HG03558 (cell line): ENCODE results near the gene EEF2K.
"Not testable (repeated sequence)": the region's sequence is repeated elsewhere in the genome, so short reads cannot be mapped to it uniquely, and the experiment has no call there.

Source experiments
- ATAC-seq: cut with Tn5 transposase; IDR thresholded peaks from one replicate; pipeline ENCODE4 v1.9.1; 2021; ENCODE audit warnings: moderate number of reproducible peaks; ENCODE audit not compliant: unreplicated experiment; ENCODE audit errors: extremely low read depth

EEF2K gene

GRCh38 chr16:22188595-22189442 lies 17.3 kb upstream of the EEF2K start:
- no peak for ATAC-seq

- no peak for ATAC-seq
Measured at GRCh38 chr16:22189473-22190080, 16.5 kb upstream of the EEF2K start.

- peak; percentile 31 for ATAC-seq
Measured at GRCh38 chr16:22190081-22190775, 15.8 kb upstream of the EEF2K start.

DNA sequence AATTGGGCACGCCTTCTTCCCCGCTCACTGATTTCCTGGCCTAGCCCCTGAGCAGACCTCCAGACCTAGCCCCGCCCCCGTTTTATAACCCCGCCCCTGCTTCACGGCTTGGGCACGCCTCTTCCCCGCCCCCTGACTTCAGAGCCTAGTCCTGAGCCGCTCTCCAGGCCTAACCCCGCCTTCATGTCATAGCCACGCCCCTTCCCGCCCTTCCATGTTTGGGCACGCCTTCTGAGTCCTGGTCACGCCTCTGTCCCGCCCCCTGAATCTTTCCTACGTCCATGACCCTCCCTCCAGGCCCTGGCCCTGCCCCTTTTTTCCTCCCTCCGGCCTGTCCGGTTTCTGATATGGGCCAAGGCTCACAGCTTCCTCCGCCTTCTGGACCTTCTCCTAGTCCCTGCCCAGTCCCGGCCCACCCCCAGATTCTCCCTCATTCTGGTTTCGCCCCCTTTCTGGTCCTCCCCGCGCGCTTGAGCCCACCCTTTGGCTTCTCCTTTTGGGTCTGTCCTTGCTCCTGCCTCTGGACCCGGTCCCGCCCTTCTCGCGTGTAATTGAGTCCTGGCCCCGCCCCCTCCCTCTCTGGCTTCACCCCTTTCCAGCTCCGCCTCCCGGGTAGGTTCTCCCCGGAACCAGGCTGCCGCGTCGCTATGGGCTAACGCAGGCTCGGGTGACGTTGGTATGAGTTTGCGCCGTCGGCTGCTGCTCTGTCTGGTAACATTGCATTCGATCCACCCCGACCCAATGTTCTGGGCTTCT lies 15.1 kb upstream of the EEF2K start:
- peak; percentile 20 for ATAC-seq

DNA sequence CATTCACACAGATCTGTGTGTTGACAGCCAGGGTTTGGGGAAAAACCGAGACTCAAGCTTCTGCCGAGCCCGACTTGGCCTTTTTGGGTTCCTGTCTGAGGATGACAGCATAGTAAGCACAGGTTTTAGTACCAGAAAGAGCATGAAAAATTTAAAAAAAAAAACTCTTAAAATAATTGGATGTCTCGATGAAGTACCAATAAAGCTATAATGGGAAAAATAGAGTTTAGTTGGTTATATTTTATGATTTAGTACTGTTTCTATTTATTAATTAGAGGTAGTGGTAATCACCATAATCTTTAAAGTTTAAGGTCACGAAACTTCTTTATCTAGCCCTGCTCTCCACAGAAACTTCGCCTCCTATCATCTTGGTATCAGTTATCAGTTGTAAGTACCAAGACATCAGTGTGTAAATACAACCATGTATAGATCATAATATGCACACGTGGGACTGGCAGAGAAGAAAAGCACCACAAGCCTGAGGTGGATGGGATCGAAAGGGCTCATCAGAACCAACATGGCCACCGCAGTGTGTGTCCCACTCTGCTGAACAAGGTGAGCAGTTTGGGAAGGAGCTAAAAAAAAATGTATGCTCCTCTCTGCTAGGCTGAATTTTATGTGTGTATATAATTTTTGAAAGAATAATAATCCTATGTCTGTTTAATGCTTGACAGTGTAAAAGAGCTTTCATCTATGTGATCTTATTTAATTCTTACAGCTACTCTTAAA lies 14.4 kb upstream of the EEF2K start:
- no peak for ATAC-seq

- ATAC-seq: no peak
Measured at GRCh38 chr16:22192261-22193062, 13.6 kb upstream of the EEF2K start.

DNA sequence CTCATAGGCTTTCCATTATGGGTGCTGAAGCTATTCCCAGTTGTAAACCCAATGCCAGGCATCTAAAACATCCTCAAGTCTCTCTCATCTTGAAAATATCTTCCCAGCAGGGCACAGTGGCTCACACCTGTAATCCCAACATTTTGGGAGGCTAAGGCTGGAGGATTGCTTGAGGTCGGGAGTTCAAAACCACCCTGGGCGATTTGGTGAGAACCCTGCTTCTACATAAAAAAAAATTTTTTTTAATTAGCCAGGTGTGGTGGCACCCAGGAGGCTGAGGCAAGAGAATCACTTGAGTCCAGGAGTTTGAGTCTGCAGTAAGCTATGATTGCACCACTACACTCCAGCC lies 13.0 kb upstream of the EEF2K start:
- ATAC-seq: no peak

DNA sequence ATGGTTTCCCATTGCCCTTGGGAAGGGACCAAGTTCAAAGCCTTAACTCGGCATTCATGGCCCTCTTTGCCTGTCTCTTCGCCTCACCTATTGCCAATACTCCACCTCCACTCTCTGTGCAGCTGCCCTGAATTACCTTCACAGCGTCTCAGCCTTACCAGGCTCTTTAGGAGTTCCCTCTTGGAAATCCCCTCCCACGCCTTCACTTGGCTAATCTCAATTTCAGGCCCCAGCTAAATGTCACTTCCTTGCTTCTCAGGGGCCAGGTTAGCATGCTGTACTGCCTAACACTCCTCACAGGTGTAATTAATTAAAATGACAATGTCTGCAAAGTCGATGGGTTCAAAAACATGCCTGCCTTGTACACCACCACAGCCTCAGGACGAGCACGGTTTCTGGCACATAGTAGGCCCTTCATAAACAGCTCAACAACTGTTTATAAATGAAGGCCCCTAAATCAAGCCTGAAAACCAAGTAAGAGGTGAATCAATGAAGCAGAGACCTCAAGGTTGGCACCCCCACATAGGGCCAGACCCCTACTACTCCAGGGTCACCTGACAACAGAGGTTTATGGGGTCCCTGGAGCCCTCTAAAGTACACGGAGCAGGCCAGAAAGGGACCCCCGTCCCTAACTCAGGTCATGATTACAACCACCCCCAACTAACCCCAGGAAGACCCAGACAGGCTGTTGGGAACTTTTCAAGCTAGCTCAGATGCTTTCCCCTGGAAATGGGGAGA lies 11.2 kb upstream of the EEF2K start:
- ATAC-seq: no peak

GRCh38 chr16:22195445-22195694 lies 10.7 kb upstream of the EEF2K start:
- no peak for ATAC-seq

DNA sequence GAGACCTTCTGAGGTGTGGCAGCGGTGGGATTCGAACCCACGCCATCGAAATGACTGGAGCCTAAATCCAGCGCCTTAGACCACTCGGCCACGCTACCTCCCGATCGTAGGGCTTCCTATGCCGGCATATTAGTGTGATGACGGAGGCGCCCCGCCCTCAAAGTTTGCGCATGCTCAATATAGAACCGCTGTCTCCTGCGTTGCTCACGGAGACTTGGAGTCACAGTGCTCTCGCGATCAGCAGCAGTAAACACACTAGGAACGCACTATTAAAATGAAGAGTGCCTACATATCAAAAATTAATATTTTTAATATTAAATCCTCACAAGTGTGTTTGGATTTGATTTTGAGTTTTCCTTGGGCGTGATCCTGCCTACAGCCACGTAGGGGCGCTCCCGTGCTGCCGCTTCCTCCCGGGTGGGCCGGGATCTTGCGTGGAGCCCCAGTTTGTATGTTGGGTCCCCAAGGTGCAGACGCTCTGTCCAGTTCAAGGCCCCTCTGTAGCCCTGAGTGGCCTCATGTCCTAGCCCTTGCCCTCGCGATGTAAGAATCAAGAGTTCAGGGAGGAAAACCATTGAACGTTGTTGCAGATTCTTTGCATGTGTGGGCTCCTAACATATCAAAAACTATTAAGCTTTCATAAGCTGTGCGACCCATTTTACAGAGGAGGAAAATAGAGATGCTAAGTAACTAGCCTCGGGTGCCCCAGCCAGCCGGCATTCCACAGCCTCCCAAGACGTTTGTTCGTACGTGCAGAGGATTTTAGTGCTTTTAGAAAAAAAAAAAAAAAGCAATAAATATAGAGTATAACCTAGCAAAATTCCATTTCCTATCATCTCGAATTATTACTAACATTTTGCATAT lies 10.2 kb upstream of the EEF2K start:
- ATAC-seq: no peak

- ATAC-seq: not testable (repeated sequence)
Measured at GRCh38 chr16:22196559-22197168, 9.4 kb upstream of the EEF2K start.

- no peak for ATAC-seq
Measured at GRCh38 chr16:22198547-22199293, 7.4 kb upstream of the EEF2K start.

DNA sequence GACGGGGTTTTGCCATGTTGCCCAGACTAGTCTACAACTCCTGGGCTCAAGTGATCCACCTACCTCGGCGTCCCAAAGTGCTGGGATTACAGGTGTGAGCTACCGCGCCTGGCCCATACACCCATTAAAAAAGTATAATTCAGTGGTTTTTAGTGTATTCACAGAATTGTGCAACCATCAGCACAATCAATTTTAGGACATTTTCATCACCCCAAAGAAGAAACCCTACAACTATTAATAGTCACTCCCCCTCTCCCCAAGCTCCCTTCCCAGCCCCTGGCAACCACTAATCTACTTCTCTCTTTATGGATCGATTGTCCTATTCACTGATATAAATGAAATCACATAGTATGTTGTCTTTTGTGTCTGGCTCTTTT lies 3.8 kb upstream of the EEF2K start:
- no peak for ATAC-seq

DNA sequence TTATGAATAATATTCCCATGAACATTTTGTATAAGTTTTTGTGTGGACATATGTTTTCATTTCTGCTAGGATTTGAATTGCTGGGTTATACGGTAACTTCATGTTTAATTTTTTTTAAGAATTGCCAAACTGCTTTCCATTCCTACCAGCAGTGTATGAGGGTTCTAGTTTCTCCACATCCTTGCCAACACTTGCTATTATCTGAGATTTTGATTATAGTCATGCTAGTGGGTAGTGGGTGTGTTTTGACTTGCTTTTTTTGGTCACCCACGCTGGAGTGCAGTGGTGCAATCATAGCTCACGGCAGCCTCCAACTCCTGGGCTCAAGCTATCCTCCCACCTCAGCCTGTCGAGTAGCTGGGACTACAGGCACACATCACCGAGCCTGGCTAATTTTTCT lies 3.0 kb upstream of the EEF2K start:
- no peak for ATAC-seq

- ATAC-seq: no peak
Measured at GRCh38 chr16:22204091-22204655, 1.9 kb upstream of the EEF2K start.

- no peak for ATAC-seq
Measured at GRCh38 chr16:22205577-22206012, 483 bp upstream of the EEF2K start.
